ENCODE data around the gene HSPA8. TPM values are rescaled to one million over a fixed set of nuclear protein-coding genes. Genes with fewer than 3 reads are reported as not detected.

HSPA8 gene
- total RNA-seq (2021; ENCODE audit: unreplicated experiment) (1,301 TPM), Bru-seq, nascent RNA (percentile 99 among the genes with signal in this experiment), BruChase-seq, experiment 1, labeled RNA remaining after a 6-hour chase (percentile 100 among the genes with signal in this experiment), BruChase-seq, experiment 2, labeled RNA remaining after a 2-hour chase (percentile 100 among the genes with signal in this experiment)
- 794 and 973 TPM in 2 replicates for polyA plus RNA-seq (2012)
- long read RNA-seq, transcript HSPA8-222 (6 exons, 1,884 nt), result minor isoform, 12 of 3,332 reads
- long read RNA-seq, transcript HSPA8-224 (9 exons, 2,463 nt), result major isoform, 2,700 of 3,332 reads
- long read RNA-seq, transcript HSPA8-201 (8 exons, 2,186 nt), result minor isoform, 33 of 3,332 reads
- long read RNA-seq, transcript HSPA8-208 (3 exons, 740 nt), result minor isoform, 253 of 3,332 reads
- long read RNA-seq, partial matches to known transcripts, result 83 of 3,332 reads
- long read RNA-seq, other reads (novel, unspliced or antisense), result 244 of 3,332 reads

DNA sequence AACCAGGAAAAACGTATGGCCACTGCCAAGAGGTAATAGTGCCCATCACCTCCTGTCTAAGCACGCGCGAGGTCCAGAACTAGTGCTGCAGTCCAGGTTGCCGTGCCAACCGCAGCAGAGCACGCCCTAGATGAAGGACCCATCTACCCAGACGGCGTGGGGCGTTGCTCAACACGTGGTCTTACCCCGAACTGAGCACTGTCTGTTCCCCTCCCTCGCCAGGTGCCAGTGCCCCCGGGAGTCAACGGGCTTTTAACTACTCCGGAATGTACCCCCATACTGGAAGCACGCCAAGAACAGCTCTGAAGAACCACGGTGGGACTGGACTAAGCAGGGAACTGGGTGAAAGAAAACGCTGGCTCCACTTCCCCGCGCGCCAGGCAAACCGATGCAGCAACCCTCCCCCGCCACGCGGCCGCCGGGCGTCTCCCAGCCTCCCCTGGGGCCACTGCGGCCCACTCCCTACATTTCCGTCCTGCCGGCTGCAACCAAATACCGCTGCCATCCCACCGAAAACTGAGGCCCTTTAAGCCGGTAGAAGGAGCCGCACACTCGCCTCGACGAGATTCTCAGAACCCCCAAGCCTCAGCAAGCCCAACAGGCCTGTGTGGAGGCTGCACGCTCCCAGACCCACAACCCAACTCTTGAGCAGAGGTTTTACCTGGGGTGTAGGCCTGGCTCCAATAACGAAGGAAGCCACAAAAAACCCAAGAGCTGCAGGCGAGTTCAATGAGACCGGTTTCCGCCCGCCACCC lies at the start of gene HSPA8:
HSPA8 (minus strand) TSS at position 734 of the 755 bp plus-strand sequence. CDS start 812 bp downstream, outside the sequence.
- Histone ChIP-seq H3K4me1 (ENCODE audit: control insufficient read depth in 1 of 2, insufficient read depth in 2 of 2, low read length in 2 of 2) (peaks cover 18 to 28% of the 10 kb centered on the region in 2 experiments), H3K9me2 (ENCODE audit: insufficient read depth) (no peaks in the 10 kb centered on the region), H4K20me1 (ENCODE audit: insufficient read depth) (peaks cover 45% of the 10 kb centered on the region; the same call in 1 of the 2 replicates), H3K4me2 (ENCODE audit: low read length) (peak within 1 kb of the TSS; percentile 85), H3K9me3 (ENCODE audit: control insufficient read depth in 1 of 2, insufficient read depth in 1 of 2, low read depth in 1 of 2, low read length in 2 of 2) (no peaks in the 10 kb centered on the region), H3K9ac (ENCODE audit: low read length) (peak within 1 kb of the TSS; percentile 100), H3K36me3 (ENCODE audit: control insufficient read depth in 1 of 2, insufficient read depth in 2 of 2, low read length in 2 of 2) (peaks cover 30 to 59% of the 10 kb centered on the region in 2 experiments), H3K27me3 (ENCODE audit: insufficient read depth, low read length) (no peaks in the 10 kb centered on the region), H3K79me2 (ENCODE audit: insufficient read depth, low read length) (peaks cover 90% of the 10 kb centered on the region), H3K4me3 (replicated peaks in 1 of 2; ENCODE audit: low read depth in 1 of 2, low read length in 2 of 2) (peak within 1 kb of the TSS; percentile 62 to 97), H2AFZ (ENCODE audit: low read depth, low read length, poor library complexity, severe bottlenecking) (no peak within 1 kb of the TSS), H3K27ac (ENCODE audit: low read depth, low read length) (peak within 1 kb of the TSS; percentile 98)
- intact Hi-C loops (cut with micrococcal nuclease), result no loop called here
- POLR2A ChIA-PET, result interaction anchor here (0.7 to 1.6 kb wide), 17 partner anchors 8 to 388 kb away, joined by 3 to 20 read pairs (median 5); no protein-coding TSS in a partner anchor
- no peak for DNase-seq (ENCODE audit: low read depth, low spot score)
- no peak for TF ChIP-seq EZH2phosphoT487 (IDR thresholded peaks at IDR 0.05; ENCODE audit: borderline replicate concordance)
- TF ChIP-seq ZNF274 (IDR thresholded peaks at IDR 0.05; ENCODE audit: low read depth, low read length), result no peak
- TF ChIP-seq, protein P1, sequence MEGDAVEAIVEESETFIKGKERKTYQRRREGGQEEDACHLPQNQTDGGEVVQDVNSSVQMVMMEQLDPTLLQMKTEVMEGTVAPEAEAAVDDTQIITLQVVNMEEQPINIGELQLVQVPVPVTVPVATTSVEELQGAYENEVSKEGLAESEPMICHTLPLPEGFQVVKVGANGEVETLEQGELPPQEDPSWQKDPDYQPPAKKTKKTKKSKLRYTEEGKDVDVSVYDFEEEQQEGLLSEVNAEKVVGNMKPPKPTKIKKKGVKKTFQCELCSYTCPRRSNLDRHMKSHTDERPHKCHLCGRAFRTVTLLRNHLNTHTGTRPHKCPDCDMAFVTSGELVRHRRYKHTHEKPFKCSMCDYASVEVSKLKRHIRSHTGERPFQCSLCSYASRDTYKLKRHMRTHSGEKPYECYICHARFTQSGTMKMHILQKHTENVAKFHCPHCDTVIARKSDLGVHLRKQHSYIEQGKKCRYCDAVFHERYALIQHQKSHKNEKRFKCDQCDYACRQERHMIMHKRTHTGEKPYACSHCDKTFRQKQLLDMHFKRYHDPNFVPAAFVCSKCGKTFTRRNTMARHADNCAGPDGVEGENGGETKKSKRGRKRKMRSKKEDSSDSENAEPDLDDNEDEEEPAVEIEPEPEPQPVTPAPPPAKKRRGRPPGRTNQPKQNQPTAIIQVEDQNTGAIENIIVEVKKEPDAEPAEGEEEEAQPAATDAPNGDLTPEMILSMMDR (IDR thresholded peaks at IDR 0.05 in 2 of 3, conservative IDR thresholded peaks at IDR 0.05 in 1 of 3; ENCODE audit: borderline replicate concordance in 1 of 3, insufficient read depth in 1 of 3, low read depth in 2 of 3, low read length in 2 of 3), result no peak
- TF ChIP-seq, protein P2, sequence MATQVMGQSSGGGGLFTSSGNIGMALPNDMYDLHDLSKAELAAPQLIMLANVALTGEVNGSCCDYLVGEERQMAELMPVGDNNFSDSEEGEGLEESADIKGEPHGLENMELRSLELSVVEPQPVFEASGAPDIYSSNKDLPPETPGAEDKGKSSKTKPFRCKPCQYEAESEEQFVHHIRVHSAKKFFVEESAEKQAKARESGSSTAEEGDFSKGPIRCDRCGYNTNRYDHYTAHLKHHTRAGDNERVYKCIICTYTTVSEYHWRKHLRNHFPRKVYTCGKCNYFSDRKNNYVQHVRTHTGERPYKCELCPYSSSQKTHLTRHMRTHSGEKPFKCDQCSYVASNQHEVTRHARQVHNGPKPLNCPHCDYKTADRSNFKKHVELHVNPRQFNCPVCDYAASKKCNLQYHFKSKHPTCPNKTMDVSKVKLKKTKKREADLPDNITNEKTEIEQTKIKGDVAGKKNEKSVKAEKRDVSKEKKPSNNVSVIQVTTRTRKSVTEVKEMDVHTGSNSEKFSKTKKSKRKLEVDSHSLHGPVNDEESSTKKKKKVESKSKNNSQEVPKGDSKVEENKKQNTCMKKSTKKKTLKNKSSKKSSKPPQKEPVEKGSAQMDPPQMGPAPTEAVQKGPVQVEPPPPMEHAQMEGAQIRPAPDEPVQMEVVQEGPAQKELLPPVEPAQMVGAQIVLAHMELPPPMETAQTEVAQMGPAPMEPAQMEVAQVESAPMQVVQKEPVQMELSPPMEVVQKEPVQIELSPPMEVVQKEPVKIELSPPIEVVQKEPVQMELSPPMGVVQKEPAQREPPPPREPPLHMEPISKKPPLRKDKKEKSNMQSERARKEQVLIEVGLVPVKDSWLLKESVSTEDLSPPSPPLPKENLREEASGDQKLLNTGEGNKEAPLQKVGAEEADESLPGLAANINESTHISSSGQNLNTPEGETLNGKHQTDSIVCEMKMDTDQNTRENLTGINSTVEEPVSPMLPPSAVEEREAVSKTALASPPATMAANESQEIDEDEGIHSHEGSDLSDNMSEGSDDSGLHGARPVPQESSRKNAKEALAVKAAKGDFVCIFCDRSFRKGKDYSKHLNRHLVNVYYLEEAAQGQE (IDR thresholded peaks at IDR 0.05; ENCODE audit: low read depth), result no peak
- TF ChIP-seq, protein P3, sequence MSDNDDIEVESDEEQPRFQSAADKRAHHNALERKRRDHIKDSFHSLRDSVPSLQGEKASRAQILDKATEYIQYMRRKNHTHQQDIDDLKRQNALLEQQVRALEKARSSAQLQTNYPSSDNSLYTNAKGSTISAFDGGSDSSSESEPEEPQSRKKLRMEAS (IDR thresholded peaks at IDR 0.05), result peak; percentile 80
- TF ChIP-seq ZFX (IDR thresholded peaks at IDR 0.05), result peak; percentile 86
- TF ChIP-seq POLR2A (IDR thresholded peaks at IDR 0.05; ENCODE audit: borderline replicate concordance, extremely low read depth, insufficient read depth, insufficient read length), result peak; percentile 98
- TF ChIP-seq, protein P4, sequence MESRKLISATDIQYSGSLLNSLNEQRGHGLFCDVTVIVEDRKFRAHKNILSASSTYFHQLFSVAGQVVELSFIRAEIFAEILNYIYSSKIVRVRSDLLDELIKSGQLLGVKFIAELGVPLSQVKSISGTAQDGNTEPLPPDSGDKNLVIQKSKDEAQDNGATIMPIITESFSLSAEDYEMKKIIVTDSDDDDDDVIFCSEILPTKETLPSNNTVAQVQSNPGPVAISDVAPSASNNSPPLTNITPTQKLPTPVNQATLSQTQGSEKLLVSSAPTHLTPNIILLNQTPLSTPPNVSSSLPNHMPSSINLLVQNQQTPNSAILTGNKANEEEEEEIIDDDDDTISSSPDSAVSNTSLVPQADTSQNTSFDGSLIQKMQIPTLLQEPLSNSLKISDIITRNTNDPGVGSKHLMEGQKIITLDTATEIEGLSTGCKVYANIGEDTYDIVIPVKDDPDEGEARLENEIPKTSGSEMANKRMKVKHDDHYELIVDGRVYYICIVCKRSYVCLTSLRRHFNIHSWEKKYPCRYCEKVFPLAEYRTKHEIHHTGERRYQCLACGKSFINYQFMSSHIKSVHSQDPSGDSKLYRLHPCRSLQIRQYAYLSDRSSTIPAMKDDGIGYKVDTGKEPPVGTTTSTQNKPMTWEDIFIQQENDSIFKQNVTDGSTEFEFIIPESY (IDR thresholded peaks at IDR 0.05; ENCODE audit: extremely low read depth, insufficient replicate concordance, low read length), result no peak
- TF ChIP-seq SIN3A (IDR thresholded peaks at IDR 0.05; ENCODE audit: low read depth), result peak; percentile 68
- TF ChIP-seq JUND (IDR thresholded peaks at IDR 0.05), result no peak
- no peak for TF ChIP-seq EZH2 (IDR thresholded peaks at IDR 0.05)
- peak; percentile 30 for TF ChIP-seq TCF7L2 (IDR thresholded peaks at IDR 0.05; ENCODE audit: borderline replicate concordance, extremely low read depth, insufficient read depth, insufficient read length)
- no peak for TF ChIP-seq CBX3 (IDR thresholded peaks at IDR 0.05; ENCODE audit: low read depth)
- peak; percentile 97 for TF ChIP-seq POLR2AphosphoS5 (IDR thresholded peaks at IDR 0.05; ENCODE audit: low read depth, low read length)
- no peak for TF ChIP-seq FOSL1 (IDR thresholded peaks at IDR 0.05; ENCODE audit: low read depth)
- TF ChIP-seq SP1 (IDR thresholded peaks at IDR 0.05; ENCODE audit: low read depth), result no peak
- no peak for TF ChIP-seq RAD21 (IDR thresholded peaks at IDR 0.05; ENCODE audit: low read depth)
- TSS peak; percentile 44 for BruUV-seq (replicated peaks)
- CTCF ChIA-PET, result interaction anchor here (1.0 to 1.5 kb wide), 5 partner anchors 8 to 210 kb away, joined by 3 to 13 read pairs (median 5); no protein-coding TSS in a partner anchor
- RAD21 ChIA-PET (ENCODE audit: low non-redundant PET in 1 of 2, low total read pairs in 2 of 2, uncharacterized antibody in 2 of 2, unreplicated experiment in 2 of 2), result no interaction called here
- peak; percentile 34 for ATAC-seq
